ENCODE measurements around the gene KREMEN1.

Gene KREMEN1

DNA sequence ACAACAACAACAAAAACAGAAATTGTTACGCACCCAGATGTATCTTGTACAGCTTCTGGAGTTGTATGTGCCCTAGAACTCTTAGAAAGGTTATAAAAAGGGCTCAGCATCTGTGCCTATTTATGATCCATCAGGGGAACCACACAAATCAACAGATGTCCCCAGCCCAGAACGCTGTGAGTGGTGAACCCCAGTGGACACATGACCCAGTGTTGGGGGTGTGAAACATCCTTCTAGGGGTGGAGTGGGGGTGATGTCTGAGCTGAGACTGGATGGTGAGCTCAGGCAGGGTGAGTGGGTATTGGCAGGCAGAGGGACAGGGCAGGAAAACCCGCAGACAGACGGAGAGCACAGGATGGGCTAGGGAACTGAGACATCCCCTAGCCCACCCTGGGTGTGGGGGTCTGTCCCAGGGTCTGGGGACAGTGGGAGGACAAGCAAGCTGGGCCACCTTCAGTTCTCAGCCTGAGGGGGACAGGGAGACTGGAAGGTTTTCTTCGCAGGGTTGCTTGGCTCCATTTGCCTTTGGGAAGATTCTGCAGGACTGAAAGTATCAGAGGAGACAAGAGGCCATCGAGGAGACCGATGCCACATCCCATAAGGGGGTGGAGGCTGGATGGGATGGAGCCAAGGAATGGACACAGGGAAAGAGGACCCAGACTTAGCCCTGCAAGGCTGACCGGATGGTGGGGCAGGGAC lies 127.0 kb downstream of the KREMEN1 start:
- H3K4me1 Mint-ChIP-seq = peaks cover 31% of the 10 kb centered on the region
- no peaks in the 10 kb centered on the region for H3K36me3 Mint-ChIP-seq (ENCODE audit: low read depth)
- H3K27ac Mint-ChIP-seq = peak overlapping the region in 1 of 3 experiments; percentile 48
- TF ChIP-seq CTCF (IDR thresholded peaks at IDR 0.05; ENCODE audit: unreplicated experiment in 3 of 3) = no peak
- H3K27me3 Mint-ChIP-seq (ENCODE audit: low read depth) = peaks cover 4% of the 10 kb centered on the region
- no peaks in the 10 kb centered on the region for H3K9me3 Mint-ChIP-seq
- no peak overlapping the region for H3K4me3 Mint-ChIP-seq

DNA sequence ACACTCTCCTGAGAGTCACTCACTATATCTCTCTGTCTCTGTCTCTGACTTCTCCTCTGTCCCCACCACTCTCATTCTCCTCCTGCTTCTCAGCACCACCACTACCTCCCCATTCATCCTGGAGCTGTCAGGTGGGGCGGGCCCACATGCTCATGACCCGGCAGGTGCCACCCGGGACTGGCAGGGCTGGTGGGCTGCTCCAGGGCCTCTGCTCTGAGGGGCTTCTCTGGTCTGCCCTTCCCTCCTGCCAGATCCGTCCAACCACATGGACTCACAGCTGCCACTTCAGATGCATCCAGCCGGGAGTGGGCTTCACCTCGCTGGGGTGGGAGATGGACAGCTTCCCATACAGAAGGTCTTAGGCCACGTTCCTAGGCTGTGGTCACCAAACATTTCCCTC lies 128.1 kb downstream of the KREMEN1 start:
- no peaks in the 10 kb centered on the region for H3K36me3 Mint-ChIP-seq (ENCODE audit: low read depth)
- peaks cover 4% of the 10 kb centered on the region for H3K27me3 Mint-ChIP-seq (ENCODE audit: low read depth)
- peak overlapping the region in 2 of 3 experiments; percentile 47 to 93 for H3K27ac Mint-ChIP-seq
- H3K4me3 Mint-ChIP-seq = no peak overlapping the region
- H3K9me3 Mint-ChIP-seq = no peaks in the 10 kb centered on the region
- H3K4me1 Mint-ChIP-seq = peaks cover 29% of the 10 kb centered on the region
- TF ChIP-seq CTCF (IDR thresholded peaks at IDR 0.05; ENCODE audit: unreplicated experiment in 3 of 3) = no peak

DNA sequence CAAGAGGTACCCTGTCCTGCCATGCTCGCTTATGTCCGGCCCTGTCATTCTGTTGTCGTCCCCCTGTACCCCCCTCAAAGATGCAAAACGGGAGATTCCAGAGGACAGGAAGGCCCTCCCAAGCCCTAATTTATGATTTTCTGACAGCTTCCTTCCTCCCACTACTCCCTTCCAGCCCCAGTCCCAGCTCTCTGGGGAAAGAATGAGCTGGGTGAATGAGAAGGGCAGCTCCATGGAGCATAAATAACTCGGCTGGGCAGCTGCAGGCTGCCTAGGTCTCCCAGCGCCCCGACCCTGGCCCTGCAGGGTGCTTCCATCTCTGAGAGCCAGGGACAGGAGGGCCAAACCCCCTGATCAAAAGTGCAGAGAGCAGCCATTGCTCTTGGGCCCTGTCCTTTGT lies 128.9 kb downstream of the KREMEN1 start:
- TF ChIP-seq CTCF (IDR thresholded peaks at IDR 0.05; ENCODE audit: unreplicated experiment in 3 of 3) = no peak
- no peaks in the 10 kb centered on the region for H3K9me3 Mint-ChIP-seq
- H3K4me3 Mint-ChIP-seq = peak overlapping the region in 2 of 3 experiments; percentile 53 to 74
- H3K4me1 Mint-ChIP-seq = peaks cover 29% of the 10 kb centered on the region
- H3K27ac Mint-ChIP-seq = peak overlapping the region; percentile 47 to 93 (median 76)
- H3K36me3 Mint-ChIP-seq (ENCODE audit: low read depth) = no peaks in the 10 kb centered on the region
- peaks cover 4% of the 10 kb centered on the region for H3K27me3 Mint-ChIP-seq (ENCODE audit: low read depth)

- Mint-ChIP-seq H3K4me1 (peaks cover 29% of the 10 kb centered on the region), H3K9me3 (no peaks in the 10 kb centered on the region), H3K36me3 (ENCODE audit: low read depth) (no peaks in the 10 kb centered on the region), H3K27ac (peak overlapping the region; percentile 47 to 93 (median 76)), H3K4me3 (peak overlapping the region; percentile 67 to 74 (median 69)), H3K27me3 (ENCODE audit: low read depth) (peaks cover 8% of the 10 kb centered on the region)
- TF ChIP-seq CTCF (IDR thresholded peaks at IDR 0.05; ENCODE audit: unreplicated experiment in 3 of 3) = peak in 1 of 3 experiments; percentile 26
Observed at GRCh38 chr22:29202212-29203192, 129.7 kb downstream of the KREMEN1 start.

DNA sequence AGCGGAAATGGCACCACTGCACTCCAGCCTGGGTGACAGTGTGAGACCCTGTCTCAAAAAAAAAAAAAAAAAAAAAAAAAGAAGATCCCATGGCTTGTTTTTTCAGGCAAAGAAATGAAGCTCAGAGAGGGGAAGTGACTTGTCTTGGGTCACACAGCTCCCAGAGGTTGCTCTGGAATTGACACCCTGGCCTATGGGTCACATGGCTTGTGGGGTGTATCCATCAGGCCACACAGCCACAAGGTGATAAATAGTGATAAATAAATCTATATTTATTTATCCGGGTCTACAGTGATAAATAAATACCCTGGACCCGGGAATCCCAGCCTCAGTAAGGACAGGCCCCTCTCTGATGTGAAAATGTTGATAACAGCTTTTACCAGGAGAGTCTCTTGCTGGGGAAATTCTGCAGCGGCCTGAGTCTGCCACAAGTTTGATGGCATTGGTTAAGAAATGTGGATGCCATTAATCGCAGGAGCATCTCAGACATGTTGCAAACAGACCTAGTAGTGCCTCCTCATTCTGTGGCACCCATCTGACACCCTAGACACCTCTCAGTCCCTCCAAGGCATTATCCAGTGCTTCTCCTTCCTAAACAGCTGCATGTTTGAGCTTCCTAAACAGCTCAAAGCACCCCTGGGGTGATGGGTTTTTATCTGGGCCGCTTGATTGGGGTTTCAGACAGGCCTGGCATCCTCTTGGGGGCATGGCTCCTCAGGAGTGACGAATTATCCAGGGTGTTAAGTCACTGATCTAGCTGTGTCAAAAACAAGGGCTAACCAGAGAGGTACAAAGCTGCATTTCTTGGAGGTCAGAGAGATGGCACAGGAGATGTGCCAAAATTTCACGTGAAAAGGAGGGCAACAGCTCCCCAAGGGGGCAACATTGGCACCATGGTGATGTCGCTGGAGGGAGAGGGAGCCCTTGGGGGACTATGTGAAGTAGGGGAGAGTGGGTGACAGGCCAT lies 130.9 kb downstream of the KREMEN1 start:
- Mint-ChIP-seq H3K36me3 (ENCODE audit: low read depth) (no peaks in the 10 kb centered on the region), H3K27ac (peak overlapping the region; percentile 61 to 93 (median 70)), H3K4me1 (peaks cover 29% of the 10 kb centered on the region), H3K4me3 (peak overlapping the region; percentile 68 to 79 (median 75)), H3K9me3 (no peaks in the 10 kb centered on the region), H3K27me3 (ENCODE audit: low read depth) (peaks cover 4% of the 10 kb centered on the region)
- no peak for TF ChIP-seq CTCF (IDR thresholded peaks at IDR 0.05; ENCODE audit: unreplicated experiment in 3 of 3)

Measured in nephron (organoid).